GM12891 (cell line): Measurements from ENCODE around the gene CPA1.

Source experiments
- PAX5 ChIP-seq: IDR thresholded peaks from 2 replicates; pipeline ENCODE4 v1.6.1; 2011; ENCODE audit warnings: low read length, moderate library complexity, mild to moderate bottlenecking; ENCODE audit not compliant: insufficient read depth, severe bottlenecking
- POLR2A ChIP-seq: IDR thresholded peaks from 2 replicates; pipeline ENCODE4 v1.6.1; 2011; ENCODE audit warnings: low read depth, low read length, control low read depth
- POLR2AphosphoS5 ChIP-seq: IDR thresholded peaks from 2 replicates; pipeline ENCODE4 v1.6.1; 2011; ENCODE audit warnings: low read depth, low read length, control low read depth
- POU2F2 ChIP-seq: IDR thresholded peaks from 2 replicates; pipeline ENCODE4 v1.6.1; 2011; ENCODE audit warnings: low read depth, mild to moderate bottlenecking, control low read depth, low read length, moderate library complexity
- SPI1 ChIP-seq: IDR thresholded peaks from 2 replicates; pipeline ENCODE4 v1.6.1; 2011; ENCODE audit warnings: low read depth, low read length, control low read depth
- TAF1 ChIP-seq: IDR thresholded peaks from 2 replicates; pipeline ENCODE4 v1.6.1; 2011; ENCODE audit warnings: low read depth, low read length, control low read depth

DNA sequence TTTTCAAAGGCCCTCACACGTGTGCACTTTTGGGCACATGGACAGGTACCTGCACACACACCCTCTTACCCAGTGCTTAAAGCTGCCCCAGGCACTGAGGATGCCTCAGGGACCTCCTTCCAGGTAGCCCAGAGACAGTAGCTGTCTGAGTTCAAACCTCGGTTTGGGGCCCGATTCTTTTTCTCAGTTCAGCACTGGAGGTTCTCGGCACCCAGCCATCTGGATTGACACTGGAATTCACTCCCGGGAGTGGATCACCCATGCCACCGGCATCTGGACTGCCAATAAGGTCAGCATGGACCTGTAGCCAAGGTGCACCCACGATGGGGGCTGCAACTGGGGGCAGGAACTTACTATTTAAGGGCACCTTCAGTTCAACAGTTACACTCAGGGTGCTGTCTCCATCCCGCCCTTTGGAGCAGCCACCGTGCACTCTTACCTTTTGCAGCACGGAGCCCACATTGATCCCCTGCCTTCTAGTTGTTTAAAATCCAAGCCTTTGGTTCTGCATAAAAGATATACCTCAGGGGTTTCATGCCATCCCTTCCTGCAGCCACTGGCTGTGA, 18.0 kb upstream of the CPA1 start:
- no peak for TF ChIP-seq POLR2A
- TF ChIP-seq POLR2AphosphoS5 = no peak
- TF ChIP-seq SPI1 = no peak
- TF ChIP-seq POU2F2 = no peak
- no peak for TF ChIP-seq TAF1
- no peak for TF ChIP-seq PAX5
